ENCODE results near the gene SNX3.

Gene SNX3

GRCh38 chr6:108179741-108180140 lies 81.1 kb downstream of the SNX3 start:
- TF ChIP-seq CTCF (IDR thresholded peaks at IDR 0.05), result no peak

DNA sequence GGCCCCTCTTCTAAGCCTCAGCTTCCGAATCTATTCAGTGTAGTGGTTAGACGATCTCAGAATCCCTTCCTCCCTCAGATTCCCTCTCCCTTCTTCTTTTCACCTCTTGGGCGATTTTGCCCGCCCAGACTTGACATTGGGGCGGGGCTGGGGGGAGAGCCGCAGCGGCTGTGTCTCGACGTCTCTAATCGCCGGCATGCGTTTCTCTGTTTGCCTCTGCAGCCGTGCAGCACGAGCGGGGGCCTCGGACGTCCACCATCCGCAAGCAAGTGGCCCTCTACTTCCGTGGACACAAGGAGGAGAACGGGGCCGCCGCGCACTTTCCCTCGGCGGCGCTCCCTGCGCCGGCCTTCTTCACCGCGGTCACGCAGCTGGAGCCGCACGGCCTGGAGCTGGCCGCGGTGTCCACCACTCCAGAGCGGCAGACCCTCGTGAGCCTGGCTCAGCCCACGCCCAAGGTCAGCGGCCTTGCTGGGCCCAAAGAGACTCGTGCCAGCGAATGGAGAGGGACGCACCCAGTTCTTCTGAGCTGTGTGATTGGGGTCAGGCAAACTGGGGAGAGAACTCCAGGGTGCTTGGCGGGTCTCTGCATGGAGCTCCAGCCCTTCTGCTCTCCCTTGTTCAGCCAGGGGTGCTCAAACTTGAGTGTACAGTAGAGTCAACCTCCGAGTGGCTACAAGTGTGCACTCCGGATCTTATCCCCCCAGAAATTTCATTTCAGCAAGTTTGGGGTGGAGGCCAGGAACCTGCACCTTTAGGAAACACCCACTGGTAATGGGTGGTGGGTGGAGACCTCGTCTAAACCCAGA lies 84.4 kb downstream of the SNX3 start:
- no peak for TF ChIP-seq CTCF (IDR thresholded peaks at IDR 0.05)

DNA sequence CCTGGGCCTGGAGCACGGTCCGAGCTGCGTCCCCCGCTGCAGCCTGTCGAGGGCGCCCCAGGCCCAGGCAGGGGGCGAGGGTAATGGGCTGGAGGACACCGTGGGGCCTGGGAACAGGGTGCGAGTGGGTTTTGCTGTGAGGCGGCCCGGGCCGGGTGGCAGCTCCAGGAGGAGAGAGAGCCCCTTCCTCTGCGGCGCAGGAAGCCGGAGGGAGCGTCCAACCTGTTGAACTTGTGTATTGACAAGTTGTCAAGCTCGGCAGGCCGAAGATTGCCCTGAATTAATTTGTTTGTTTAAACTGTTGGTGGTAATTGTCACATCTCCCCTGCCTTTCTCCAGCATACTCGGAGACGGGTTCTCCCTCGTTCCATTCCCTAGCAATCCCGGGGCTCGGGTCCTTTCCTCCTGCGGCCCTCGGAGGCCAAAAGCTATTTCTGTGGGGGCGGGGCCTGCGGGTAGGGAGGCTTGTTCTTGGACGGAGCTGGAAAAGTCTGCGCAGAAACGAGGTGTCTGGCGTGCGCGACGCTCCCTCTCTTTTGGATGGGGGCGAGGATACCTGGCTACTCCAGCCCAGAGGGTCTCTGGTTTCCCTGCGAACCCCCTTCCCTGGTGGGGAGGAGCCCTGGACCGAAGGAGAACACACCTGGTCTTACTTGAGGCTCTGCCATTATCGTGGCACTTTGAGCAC lies 85.1 kb downstream of the SNX3 start:
- TF ChIP-seq CTCF (IDR thresholded peaks at IDR 0.05), result no peak

GRCh38 chr6:108175176-108175591 lies 85.7 kb downstream of the SNX3 start:
- TF ChIP-seq CTCF (IDR thresholded peaks at IDR 0.05), result no peak

GRCh38 chr6:108174371-108175175 lies 86.3 kb downstream of the SNX3 start:
- TF ChIP-seq CTCF (IDR thresholded peaks at IDR 0.05), result no peak

GRCh38 chr6:108171918-108172516 lies 88.8 kb downstream of the SNX3 start:
- no peak for TF ChIP-seq CTCF (IDR thresholded peaks at IDR 0.05)

GRCh38 chr6:108171291-108171917 lies 89.4 kb downstream of the SNX3 start:
- no peak for TF ChIP-seq CTCF (IDR thresholded peaks at IDR 0.05)

Measured in LNCAP (cell line).